ENCODE data around the gene RIN3.

Gene RIN3

GRCh38 chr14:92507174-92507768, 6.3 kb upstream of the RIN3 start:
- no peak for DNase-seq (ENCODE audit: low read depth in 2 of 2)

GRCh38 chr14:92510972-92511371, 2.6 kb upstream of the RIN3 start:
- DNase-seq (ENCODE audit: low read depth in 2 of 2): no peak

- DNase-seq (ENCODE audit: low read depth in 2 of 2): no peak
Observed at GRCh38 chr14:92511453-92512238, 1.9 kb upstream of the RIN3 start.

- DNase-seq (ENCODE audit: low read depth in 2 of 2): no peak
Observed at GRCh38 chr14:92512807-92513203, 776 bp upstream of the RIN3 start.

GRCh38 chr14:92513966-92514843, 624 bp downstream of the RIN3 start:
- no peak for DNase-seq (ENCODE audit: low read depth in 2 of 2)

GRCh38 chr14:92514844-92515514, 1.4 kb downstream of the RIN3 start:
- DNase-seq (ENCODE audit: low read depth in 2 of 2): no peak

- DNase-seq (ENCODE audit: low read depth in 2 of 2): no peak
Observed at GRCh38 chr14:92515546-92516343, 2.2 kb downstream of the RIN3 start.

GRCh38 chr14:92516344-92516965, 2.9 kb downstream of the RIN3 start:
- no peak for DNase-seq (ENCODE audit: low read depth in 2 of 2)

- no peak for DNase-seq (ENCODE audit: low read depth in 2 of 2)
Observed at GRCh38 chr14:92516966-92517506, 3.5 kb downstream of the RIN3 start.

GRCh38 chr14:92517761-92518160, 4.2 kb downstream of the RIN3 start:
- no peak for DNase-seq (ENCODE audit: low read depth in 2 of 2)

- no peak for DNase-seq (ENCODE audit: low read depth in 2 of 2)
Observed at GRCh38 chr14:92519246-92520101, 5.9 kb downstream of the RIN3 start.

GRCh38 chr14:92520102-92521057, 6.8 kb downstream of the RIN3 start:
- no peak for DNase-seq (ENCODE audit: low read depth in 2 of 2)

- no peak for DNase-seq (ENCODE audit: low read depth in 2 of 2)
Observed at GRCh38 chr14:92521058-92521415, 7.5 kb downstream of the RIN3 start.

GRCh38 chr14:92523752-92524151, 10.2 kb downstream of the RIN3 start:
- no peak for DNase-seq (ENCODE audit: low read depth in 2 of 2)

- no peak for DNase-seq (ENCODE audit: low read depth in 2 of 2)
Observed at GRCh38 chr14:92524602-92525185, 11.1 kb downstream of the RIN3 start.

GRCh38 chr14:92525322-92526095, 11.9 kb downstream of the RIN3 start:
- no peak for DNase-seq (ENCODE audit: low read depth in 2 of 2)

GRCh38 chr14:92527721-92528120, 14.1 kb downstream of the RIN3 start:
- DNase-seq (ENCODE audit: low read depth in 2 of 2): no peak
